Right kidney (tissue), 1 donor: ENCODE data around the gene CADM1.

Source experiments
- DNase-seq: peaks from one replicate; pipeline ENCODE4 v3.0.0-alpha.2; 2016

The CADM1 gene

DNA sequence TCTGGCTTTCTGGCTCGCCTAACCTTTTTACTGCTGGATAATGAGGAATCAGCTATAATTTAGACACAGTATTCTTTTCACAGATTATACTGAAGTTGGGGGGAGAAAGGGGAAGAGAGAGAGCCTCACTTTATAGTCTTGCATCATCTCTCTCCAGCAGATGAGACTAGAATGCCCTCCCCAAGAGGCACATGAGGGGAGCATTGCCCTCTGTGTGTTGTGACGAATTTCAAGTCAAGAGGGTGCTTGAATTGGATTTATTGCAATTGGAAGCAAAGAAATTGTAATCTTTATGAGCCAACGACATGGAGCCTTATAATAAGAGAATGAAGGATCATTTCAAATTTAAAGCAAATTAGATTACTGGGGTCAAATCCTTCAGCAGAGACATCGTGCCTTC is 17.6 kb upstream of the CADM1 start:
- no peak for DNase-seq

GRCh38 chr11:115518983-115519628 is 14.9 kb upstream of the CADM1 start:
- no peak for DNase-seq

GRCh38 chr11:115515647-115516395 is 11.6 kb upstream of the CADM1 start:
- no peak for DNase-seq

GRCh38 chr11:115506954-115507675 is 2.9 kb upstream of the CADM1 start:
- DNase-seq = no peak

DNA sequence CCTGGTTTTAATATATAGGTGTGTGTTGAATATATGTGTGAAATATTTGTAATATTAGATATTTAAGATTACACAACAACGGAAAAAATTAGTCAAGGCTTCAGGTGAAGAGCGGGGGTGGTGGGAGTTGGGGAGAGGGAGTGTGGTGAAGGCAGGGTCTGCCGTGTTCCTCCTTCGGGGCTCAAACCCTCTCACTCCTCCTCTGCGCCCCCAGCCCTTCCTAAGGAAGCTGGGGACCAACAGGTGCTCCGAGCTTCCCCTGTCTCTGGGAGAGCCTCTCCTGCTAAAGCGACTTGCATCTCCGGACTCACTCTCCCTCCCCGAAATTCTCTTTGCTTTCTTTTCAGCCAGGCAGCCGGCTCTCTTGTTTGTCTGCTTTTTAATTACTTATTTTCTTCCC is 960 bp upstream of the CADM1 start:
- peak; percentile 69 for DNase-seq

DNA sequence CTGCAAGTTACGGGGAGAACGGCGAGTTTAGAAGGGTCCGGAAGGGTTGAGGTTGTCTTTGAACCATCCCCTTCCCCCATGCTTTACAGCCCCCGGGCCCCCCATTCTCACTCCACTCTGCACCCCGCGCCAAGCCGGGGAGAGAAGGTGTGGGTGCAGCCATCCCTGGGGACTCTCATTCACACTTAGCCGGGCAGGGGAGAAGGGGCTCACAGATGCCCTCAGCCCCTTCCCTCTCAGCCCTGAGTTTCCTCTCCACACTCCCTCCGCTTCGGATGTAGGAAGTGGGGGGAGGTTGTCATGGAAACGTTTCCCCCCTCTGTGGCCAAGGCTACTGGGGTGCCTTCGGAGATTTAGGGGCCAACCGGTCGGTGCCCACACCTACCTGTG is 334 bp downstream of the CADM1 start:
- no peak for DNase-seq

DNA sequence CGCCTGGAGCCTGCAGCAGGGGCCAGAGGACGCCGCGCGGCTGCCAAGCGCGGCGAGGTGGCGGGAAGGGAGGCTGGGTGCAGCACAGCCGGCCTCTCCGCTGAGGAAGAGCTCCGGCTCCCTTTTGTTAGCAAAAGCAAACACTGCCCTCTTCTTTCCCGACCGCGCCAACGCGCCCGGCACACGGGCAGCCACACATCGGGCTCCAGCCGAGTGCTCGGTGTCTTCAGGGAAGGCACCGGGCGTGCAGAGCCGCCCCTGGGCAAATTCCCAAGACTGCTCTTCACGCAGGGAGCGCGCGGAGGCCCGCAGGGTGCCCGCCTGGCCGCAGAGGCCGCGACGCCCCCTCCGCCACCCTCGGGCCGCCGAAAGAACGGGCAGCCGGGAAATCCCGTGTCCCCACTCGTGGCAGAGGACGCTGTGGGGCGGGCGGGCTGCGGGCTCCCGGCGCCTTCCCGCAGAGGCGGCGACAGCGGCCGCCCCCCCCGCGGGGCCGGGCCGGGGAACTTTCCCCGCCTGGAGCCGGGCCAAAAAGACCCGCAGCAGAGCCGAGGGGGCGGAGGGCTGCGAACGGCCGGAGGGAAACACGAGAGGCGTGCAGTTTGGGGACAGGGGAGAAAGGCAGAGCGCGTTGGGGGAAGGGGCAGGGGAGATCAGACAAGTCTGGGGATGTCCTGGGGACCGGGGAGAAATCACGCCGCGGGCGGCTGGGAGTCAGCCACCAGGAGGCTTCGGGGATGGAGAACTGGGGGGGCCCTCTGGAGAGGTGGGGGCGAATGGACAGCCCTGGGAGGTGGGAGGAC is 931 bp downstream of the CADM1 start:
- DNase-seq = peak; percentile 91

DNA sequence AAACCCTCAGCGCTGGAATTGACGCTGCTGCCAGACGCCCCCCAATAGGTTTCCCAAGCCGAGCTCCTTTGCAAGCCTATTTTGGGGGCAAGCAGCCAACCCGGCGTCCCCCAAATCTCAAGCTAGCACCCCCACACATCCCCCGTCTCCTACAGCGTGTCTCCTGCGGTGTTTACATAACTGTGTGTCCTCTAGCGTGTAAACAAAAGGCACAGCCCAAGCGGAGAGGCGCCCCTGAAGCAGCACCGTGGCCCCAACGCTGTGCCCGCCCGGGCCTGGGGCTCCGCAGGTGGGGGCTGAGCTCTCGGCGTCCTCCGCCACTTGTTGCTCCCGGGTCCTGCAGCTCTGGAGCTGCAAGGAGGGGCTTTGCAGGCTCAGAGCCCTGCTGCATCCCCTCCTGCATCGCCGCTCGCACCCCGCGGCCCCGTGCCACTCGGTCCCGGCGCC is 1.6 kb downstream of the CADM1 start:
- no peak for DNase-seq

DNA sequence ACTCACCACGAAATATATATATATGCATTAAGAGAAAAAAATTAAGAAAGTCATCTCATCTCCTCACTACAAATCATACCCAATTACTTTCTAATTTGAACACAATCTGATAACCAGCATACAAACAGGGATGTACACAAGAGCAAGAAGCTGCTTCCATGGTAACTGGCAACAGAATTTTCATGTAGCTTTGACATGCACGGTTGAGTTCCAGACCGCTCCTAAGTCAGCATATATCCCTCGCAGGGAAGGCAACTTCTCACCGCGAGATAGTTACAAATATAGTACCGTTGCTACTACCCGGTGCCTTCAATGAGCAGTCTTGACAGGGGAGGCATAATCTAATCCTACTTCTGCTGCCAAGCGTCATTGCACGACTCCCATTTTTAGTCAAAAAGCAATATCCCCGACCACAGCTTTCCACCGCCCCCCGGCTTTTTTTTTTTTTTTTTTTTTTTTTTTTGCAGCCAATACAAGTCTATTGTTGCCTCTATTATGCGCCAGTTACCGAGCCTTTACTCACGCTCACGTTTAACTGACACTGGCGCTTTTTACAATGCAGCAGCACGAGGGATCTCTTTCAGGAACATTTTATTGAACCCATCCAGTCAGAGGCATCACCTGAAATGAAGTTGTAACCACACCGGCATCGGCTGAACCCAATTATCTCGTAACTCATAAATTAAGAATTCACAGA is 2.2 kb downstream of the CADM1 start:
- DNase-seq = peak; percentile 55

- DNase-seq = peak; percentile 32
Observed at GRCh38 chr11:115501502-115501892, 2.7 kb downstream of the CADM1 start.

GRCh38 chr11:115500547-115501501 is 3.4 kb downstream of the CADM1 start:
- peak; percentile 41 for DNase-seq

- DNase-seq = no peak
Observed at GRCh38 chr11:115499891-115500290, 4.3 kb downstream of the CADM1 start.

DNA sequence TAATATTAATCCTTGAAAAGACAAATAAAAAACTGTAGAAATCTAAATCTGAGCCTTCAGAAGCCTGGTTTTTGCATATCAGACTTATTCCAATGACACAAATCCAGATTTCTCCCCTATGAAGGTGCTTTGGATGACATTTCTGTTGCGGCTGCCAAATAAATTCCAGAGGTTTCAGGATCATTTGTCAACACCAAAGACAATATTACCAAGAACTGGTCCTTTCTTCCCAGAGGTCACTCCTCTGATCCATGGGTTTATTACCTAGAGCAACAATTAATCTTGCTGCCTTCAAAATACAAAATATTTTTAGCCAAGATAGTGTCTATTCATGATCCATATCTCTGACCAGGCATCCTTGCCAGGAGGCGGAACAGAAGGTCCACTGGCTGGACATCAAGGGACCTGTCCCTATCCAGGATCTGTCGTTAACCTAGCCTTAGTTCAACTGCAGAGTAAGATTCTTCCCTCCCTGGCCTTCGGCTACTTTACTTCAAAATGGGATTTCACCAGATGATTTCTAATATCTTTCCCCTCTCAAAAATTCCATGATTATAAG is 4.9 kb downstream of the CADM1 start:
- no peak for DNase-seq

DNA sequence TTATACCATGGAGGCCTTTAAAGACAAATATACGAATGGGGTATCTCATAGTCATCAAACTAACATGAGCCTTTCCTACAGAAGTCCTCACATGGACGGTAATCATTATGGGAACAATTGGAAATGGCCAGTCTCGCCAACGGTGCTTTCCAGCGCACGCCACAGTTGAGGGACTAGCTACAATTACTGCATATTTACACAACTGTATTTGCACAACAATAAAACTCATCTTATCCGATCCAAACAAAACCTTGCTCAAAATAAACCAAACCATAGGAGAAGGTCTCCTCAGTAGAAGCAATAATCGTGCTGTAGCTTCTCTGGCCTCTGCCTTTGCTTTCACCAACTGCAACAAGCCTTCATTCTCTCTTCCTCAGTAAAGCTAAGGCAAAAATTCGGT is 5.9 kb downstream of the CADM1 start:
- DNase-seq = no peak

DNA sequence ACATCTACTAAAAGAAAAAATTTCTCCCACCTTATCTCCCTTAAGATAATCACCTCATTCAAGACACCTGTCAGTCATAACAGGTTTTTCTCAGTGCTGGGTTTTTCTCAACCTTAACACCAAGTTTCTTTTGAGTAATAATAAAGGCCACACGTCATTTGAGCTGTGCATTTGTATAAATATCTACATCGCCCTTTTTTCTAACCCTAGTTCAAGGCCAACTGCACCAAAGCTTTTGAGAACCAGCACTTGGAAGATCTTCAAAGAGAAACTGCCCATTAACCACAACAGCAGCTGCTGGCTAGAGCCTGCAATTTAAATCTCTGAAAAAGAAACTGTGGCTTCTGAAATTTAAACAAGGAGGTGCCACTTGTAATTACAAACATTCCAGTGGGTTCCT is 6.9 kb downstream of the CADM1 start:
- no peak for DNase-seq

DNA sequence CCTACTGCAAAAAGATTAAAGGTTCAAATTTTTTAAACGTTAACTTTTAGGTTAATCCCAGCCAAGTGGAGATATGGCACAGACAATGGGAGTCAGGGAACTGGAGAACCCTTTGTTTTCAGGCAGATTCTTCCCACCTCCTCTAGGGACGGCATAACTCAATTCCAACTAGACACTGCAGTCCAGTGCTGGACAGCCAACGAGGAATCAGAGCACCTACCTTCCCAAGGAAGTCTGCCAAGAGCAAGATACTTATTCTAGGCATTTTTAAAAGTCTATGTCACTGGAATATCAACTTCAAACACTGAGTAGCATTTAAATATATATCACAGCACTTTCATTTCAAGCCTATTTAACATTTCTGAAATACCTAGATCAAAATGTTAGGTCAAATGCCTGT is 7.3 kb downstream of the CADM1 start:
- DNase-seq = no peak

- DNase-seq = no peak
Observed at GRCh38 chr11:115493905-115494304, 10.3 kb downstream of the CADM1 start.

- no peak for DNase-seq
Observed at GRCh38 chr11:115493488-115493887, 10.7 kb downstream of the CADM1 start.

DNA sequence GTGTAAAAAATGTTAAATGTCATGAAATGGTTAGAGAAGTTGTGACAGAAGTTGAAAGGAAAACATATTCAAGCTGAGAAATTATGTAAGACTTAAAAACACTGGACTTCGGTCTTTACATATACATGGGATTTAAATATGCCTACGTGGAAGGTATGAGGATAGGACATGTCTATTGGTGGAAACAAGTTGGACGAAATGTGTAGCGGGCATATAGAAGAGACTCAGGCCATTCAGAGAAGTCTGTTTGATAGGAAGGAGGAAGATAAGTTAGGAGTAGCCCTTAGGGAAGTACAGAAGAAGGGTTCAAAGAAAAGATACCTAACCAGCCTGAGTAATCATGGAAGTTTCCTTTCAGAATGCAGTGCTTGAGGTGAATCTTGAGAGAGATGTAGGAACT is 14.7 kb downstream of the CADM1 start:
- DNase-seq = no peak

GRCh38 chr11:115488945-115489344 is 15.3 kb downstream of the CADM1 start:
- no peak for DNase-seq
